ENCODE measurements around the gene STK39. TPM values are rescaled to one million over a fixed set of nuclear protein-coding genes. Genes with fewer than 3 reads are reported as not detected.

STK39 gene
- polyA plus RNA-seq, 1 experiment, result 25.2 TPM

DNA sequence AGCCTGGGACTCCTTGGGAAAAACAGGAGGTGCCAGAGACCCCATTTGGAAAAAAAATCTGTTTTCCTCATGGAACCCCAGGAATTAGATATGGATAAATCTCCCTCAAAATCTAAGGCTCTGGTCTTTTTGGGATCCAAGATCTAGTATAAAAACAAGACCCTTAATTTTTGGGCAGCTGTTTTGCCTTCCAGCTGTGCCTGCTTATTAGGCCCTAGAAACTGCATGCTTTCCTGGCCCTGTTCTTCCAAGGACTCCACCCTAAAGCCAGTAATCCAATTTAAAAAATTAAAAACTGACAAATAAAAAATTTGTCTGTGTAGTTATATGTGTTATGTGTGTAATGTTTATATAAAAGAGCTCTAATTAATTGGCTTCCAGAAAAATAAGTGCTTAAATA, 274.6 kb downstream of the STK39 start:
- H3K4me3 ChIP-seq (ENCODE audit: low read depth, low read length), result no peak overlapping the region
- ChIA-PET POLR2A (no interaction called here), CTCF (interaction anchor here (0.9 to 1.9 kb wide), 2 partner anchors 9 to 146 kb away, joined by 3 to 6 read pairs; no protein-coding TSS in a partner anchor)
- H3K9me3 ChIP-seq (ENCODE audit: control insufficient read depth, insufficient read depth, low read length), result peaks cover 11% of the 10 kb centered on the region; the same call in 1 of the 2 replicates
- H3K27ac ChIP-seq (ENCODE audit: low read depth, low read length), result no peak overlapping the region
- no peaks in the 10 kb centered on the region for H3K27me3 ChIP-seq (ENCODE audit: control insufficient read depth, insufficient read depth, low read length)
- DNase-seq (ENCODE audit: low read depth, low spot score), result no peak
- TF ChIP-seq, protein P1, sequence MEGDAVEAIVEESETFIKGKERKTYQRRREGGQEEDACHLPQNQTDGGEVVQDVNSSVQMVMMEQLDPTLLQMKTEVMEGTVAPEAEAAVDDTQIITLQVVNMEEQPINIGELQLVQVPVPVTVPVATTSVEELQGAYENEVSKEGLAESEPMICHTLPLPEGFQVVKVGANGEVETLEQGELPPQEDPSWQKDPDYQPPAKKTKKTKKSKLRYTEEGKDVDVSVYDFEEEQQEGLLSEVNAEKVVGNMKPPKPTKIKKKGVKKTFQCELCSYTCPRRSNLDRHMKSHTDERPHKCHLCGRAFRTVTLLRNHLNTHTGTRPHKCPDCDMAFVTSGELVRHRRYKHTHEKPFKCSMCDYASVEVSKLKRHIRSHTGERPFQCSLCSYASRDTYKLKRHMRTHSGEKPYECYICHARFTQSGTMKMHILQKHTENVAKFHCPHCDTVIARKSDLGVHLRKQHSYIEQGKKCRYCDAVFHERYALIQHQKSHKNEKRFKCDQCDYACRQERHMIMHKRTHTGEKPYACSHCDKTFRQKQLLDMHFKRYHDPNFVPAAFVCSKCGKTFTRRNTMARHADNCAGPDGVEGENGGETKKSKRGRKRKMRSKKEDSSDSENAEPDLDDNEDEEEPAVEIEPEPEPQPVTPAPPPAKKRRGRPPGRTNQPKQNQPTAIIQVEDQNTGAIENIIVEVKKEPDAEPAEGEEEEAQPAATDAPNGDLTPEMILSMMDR (IDR thresholded peaks at IDR 0.05; ENCODE audit: low read depth, low read length), result no peak

DNA sequence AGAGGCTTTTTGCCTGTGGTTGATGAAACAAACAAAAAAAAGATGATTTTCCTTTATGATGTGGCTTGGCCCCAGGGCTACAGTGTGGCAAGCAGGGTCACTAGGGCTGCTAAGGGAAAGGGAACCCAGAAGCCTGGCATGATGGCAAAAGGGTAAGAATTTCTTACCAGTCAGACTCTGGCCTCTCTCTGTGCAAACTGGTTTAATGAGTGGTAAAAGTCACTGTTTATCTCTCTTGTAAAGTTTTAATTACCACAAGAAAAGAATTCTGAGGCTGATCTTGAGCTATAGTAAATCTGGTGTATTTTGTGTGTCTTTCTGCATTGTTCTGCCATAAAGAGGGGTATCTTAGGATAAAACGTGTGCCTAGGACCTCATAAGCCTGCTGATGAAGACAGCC, 275.4 kb downstream of the STK39 start:
- ChIA-PET POLR2A (no interaction called here), CTCF (interaction anchor here (1.9 kb wide), 1 partner anchor 146 kb away, joined by 6 read pairs; no protein-coding TSS in a partner anchor)
- peaks cover 11% of the 10 kb centered on the region; the same call in 1 of the 2 replicates for H3K9me3 ChIP-seq (ENCODE audit: control insufficient read depth, insufficient read depth, low read length)
- no peak overlapping the region for H3K4me3 ChIP-seq (ENCODE audit: low read depth, low read length)
- H3K27me3 ChIP-seq (ENCODE audit: control insufficient read depth, insufficient read depth, low read length), result no peaks in the 10 kb centered on the region
- TF ChIP-seq, protein P1 (IDR thresholded peaks at IDR 0.05; ENCODE audit: low read depth, low read length), result no peak
- no peak for DNase-seq (ENCODE audit: low read depth, low spot score)
- H3K27ac ChIP-seq (ENCODE audit: low read depth, low read length), result no peak overlapping the region

DNA sequence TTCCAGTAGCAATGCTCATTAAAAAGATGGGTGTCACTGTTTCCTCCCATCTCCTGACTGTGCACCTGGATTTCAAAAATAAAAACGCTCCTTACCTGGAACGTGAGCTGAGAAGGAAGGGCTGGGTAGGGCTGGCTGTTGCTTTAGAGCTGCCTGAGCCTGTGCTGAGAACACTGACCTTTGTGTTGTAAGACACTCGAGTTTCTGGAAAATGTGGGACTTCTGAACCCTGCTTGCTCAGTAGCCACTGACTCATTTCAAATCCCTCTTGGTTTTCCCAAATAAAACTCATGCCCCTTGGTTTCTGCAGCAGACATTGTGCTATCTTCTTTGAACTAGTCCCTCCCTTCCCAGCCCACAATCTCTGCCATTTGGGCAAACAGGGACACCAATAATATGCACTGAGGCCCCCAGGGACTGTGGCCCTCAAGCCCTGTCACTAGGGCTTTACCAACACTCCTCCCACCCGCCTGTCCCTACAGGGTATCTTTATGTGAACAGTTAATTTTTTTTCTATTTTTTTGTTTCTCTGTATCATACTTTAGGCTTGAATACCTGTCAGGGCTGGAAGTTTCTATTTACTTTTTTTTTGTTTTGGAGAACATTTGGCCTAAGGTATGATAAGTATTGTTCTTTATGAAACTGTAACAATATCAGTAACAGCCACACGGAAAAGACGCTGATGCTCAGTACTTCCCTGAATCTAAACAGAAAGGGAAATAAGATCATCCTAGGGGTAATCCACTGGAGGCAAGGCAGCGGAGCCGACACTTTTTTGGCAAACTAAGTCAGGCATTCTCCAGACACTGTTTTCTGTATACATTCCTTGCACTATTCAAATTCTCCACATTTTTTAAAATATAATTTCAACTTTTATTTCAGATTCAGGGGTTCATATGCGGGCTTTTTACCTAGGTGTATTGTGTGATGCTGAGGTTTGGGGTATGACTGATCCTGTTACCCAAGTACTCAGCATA, 280.2 kb downstream of the STK39 start:
- DNase-seq (ENCODE audit: low read depth, low spot score), result no peak
- POLR2A ChIA-PET, result interaction anchor here (0.6 kb wide), 1 partner anchor 598 kb away, joined by 4 read pairs; no protein-coding TSS in a partner anchor

DNA sequence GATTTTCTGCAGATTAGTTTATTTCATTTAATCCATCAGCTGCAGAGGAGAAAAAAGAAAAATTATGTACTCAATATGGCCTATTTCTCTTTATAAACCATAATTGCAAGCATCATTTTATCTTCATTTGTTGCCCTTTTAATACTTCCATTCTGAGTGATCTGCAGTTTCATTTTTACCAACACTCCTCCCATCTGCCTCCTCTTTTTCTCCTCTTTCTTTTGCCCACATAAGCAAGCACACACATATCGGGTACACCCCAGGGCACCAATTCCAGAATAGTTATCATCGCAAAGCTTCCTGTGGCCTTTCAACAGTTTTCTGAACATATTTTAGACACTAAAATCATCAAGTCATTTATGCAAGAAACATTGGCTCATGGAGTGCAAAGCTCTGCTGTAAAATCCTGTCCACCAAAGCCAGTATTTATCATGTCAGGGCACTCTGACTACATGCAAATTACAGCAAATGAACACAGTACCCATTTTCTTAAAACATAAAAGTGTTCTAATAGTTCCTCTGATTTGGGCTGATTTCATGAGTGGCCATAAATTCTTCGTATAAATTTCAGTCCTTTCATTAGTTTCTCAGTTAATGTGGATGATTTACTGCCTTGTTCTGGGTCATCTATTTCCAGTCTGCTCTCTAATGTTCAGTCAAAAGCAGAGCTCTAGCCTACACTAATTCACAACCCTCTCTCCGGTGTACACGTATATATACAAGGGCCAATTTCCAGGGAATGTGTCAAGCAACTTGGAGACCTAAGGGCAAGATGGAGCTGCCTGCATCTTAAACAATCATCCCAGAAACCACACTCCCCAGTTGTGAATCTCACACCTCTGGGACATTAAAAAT, 281.3 kb downstream of the STK39 start:
- no peak overlapping the region for H3K27ac ChIP-seq (ENCODE audit: low read depth, low read length)
- no peaks in the 10 kb centered on the region for H3K9me3 ChIP-seq (ENCODE audit: control insufficient read depth, insufficient read depth, low read length)
- TF ChIP-seq, protein P1 (IDR thresholded peaks at IDR 0.05; ENCODE audit: low read depth, low read length), result no peak
- no peaks in the 10 kb centered on the region for H3K27me3 ChIP-seq (ENCODE audit: control insufficient read depth, insufficient read depth, low read length)
- POLR2A ChIA-PET, result no interaction called here
- CTCF ChIA-PET, result interaction anchor here (0.6 to 14.8 kb wide), 11 partner anchors 7 to 152 kb away, joined by 3 to 267 read pairs (median 3); no protein-coding TSS in a partner anchor
- no peak for DNase-seq (ENCODE audit: low read depth, low spot score)
- no peak overlapping the region for H3K4me3 ChIP-seq (ENCODE audit: low read depth, low read length)

More for the DNA sequence above, 280.2 kb downstream of the STK39 start:
- peaks cover 5% of the 10 kb centered on the region; the same call in 1 of the 2 replicates for H3K9me3 ChIP-seq (ENCODE audit: control insufficient read depth, insufficient read depth, low read length)
- no peaks in the 10 kb centered on the region for H3K27me3 ChIP-seq (ENCODE audit: control insufficient read depth, insufficient read depth, low read length)
- no peak overlapping the region for H3K27ac ChIP-seq (ENCODE audit: low read depth, low read length)
- CTCF ChIA-PET, result interaction anchor here (14.8 kb wide), 1 partner anchor 151 kb away, joined by 267 read pairs; no protein-coding TSS in a partner anchor
- H3K4me3 ChIP-seq (ENCODE audit: low read depth, low read length), result no peak overlapping the region
- TF ChIP-seq, protein P1 (IDR thresholded peaks at IDR 0.05; ENCODE audit: low read depth, low read length), result no peak

Data from AG04450 (cell line).